ENCODE measurements around the gene STAC3. TPM values are rescaled to one million over a fixed set of nuclear protein-coding genes. Genes with fewer than 3 reads are reported as not detected.

The STAC3 gene
- total RNA-seq, 2 experiments from 2014 or later, result 2.0 to 3.0 TPM

DNA sequence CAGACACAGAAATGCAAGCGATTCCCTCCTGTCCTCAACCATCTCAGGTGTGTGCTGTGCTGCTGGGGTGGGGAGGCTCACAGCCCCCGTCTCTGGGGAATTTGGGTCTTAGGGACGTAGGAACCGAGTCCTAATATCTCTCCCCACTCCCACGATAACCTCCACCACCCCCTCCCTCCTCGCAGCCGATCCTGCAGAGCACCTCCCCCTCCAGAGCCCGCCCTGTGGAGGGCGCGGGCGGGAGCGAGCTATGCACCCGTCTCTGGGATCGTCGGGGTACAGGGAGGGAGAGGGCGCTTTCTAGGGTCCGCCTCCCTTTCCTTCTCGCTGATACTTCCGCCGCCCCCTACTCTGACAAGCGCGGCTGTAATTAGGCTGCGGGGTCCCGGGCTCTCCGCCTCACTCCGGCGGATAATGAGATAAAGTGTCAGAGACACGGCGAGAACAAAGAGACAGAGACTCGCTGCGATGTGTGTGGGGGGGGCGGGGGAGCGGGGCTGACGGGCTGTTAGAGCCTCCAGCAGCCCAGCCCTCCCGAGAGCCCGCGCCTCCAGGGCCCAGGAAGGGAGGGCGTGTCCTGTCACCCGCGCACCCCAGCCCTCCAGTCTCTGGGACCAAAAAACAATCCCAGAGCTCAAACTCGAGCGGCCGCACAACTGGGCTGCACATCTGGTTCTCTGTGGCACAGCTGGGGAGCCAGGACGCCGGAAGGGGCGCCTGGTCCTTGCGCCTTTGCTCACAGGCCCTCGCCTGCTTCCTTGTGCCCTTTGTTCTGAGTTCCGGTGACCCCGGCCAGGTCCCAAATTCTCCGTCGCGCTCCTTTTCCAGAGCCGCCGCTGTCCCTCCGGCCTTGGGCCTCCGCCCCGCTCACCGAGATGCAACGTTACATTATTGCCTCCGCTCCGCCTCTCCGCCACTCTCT, 12.8 kb downstream of the STAC3 start:
- H3K36me3 ChIP-seq (ENCODE audit: insufficient read depth, low read length), result peaks cover 16% of the 10 kb centered on the region
- peak overlapping the region; percentile 82 for H3K4me3 ChIP-seq (ENCODE audit: low read length)
- no peak overlapping the region for H3K27ac Mint-ChIP-seq
- ChIA-PET CTCF (interaction anchor here (0.6 to 10.7 kb wide), 14 partner anchors 10 to 469 kb away, joined by 3 to 225 read pairs (median 4); partner anchors contain the start of genes LRP1, NXPH4, SHMT2 and STAT6), POLR2A (interaction anchor here (0.6 to 3.6 kb wide), 5 partner anchors 8 to 25 kb away, joined by 3 to 48 read pairs (median 13); partner anchors contain the start of gene SHMT2)
- peaks cover 71% of the 10 kb centered on the region for H3K27me3 Mint-ChIP-seq
- H3K9me3 ChIP-seq (ENCODE audit: control insufficient read depth in 1 of 2, insufficient read depth in 1 of 2, low read length in 2 of 2), result peaks cover 0 to 27% of the 10 kb centered on the region in 2 experiments
- peak overlapping the region; percentile 96 for H3K4me3 Mint-ChIP-seq
- ATAC-seq (ENCODE audit: poor library complexity) (no peak), DNase-seq (peak in 3 of 14 experiments; percentile 55 to 65 (median 62))
- H3K36me3 Mint-ChIP-seq (ENCODE audit: low read depth), result peaks cover 17% of the 10 kb centered on the region
- no peaks in the 10 kb centered on the region for H3K9me3 Mint-ChIP-seq
- H3K27me3 ChIP-seq (ENCODE audit: control insufficient read depth in 1 of 2, insufficient read depth in 2 of 2, low read length in 2 of 2), result peaks cover 58 to 60% of the 10 kb centered on the region in 2 experiments
- H3K4me1 ChIP-seq (ENCODE audit: insufficient read depth, low read length), result peaks cover 87% of the 10 kb centered on the region
- H3K27ac ChIP-seq (ENCODE audit: low read depth in 1 of 2, low read length in 2 of 2), result no peak overlapping the region
- intact Hi-C loops (cut with DNase I, micrococcal nuclease), result loop anchor here in 1 of 2 experiments (2.0 to 5.0 kb wide), 2 partner anchors 13 to 111 kb away; partner anchors contain the start of gene LRP1
- H3K4me1 Mint-ChIP-seq (ENCODE audit: low read depth), result peaks cover 85% of the 10 kb centered on the region
- TF ChIP-seq, protein P1, sequence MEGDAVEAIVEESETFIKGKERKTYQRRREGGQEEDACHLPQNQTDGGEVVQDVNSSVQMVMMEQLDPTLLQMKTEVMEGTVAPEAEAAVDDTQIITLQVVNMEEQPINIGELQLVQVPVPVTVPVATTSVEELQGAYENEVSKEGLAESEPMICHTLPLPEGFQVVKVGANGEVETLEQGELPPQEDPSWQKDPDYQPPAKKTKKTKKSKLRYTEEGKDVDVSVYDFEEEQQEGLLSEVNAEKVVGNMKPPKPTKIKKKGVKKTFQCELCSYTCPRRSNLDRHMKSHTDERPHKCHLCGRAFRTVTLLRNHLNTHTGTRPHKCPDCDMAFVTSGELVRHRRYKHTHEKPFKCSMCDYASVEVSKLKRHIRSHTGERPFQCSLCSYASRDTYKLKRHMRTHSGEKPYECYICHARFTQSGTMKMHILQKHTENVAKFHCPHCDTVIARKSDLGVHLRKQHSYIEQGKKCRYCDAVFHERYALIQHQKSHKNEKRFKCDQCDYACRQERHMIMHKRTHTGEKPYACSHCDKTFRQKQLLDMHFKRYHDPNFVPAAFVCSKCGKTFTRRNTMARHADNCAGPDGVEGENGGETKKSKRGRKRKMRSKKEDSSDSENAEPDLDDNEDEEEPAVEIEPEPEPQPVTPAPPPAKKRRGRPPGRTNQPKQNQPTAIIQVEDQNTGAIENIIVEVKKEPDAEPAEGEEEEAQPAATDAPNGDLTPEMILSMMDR (IDR thresholded peaks at IDR 0.05), result no peak

DNA sequence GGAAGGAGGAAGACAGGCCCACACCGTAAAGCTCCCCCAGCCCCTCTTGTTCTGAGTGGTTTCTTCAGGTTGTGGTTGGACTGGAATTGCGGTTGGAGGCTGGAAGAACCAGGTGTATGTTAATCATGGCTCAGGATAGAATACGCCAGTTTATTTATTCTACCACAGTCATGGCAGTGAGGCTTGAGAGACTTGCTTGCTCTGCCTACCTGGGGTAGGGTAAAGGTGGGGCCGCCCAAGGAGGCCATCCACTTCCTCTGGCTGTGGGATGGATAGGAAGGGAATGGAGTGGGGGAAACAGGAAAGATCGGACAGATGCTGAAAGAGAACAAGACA, 13.4 kb downstream of the STAC3 start:
- TF ChIP-seq, protein P1 (IDR thresholded peaks at IDR 0.05), result no peak
- H3K36me3 ChIP-seq (ENCODE audit: insufficient read depth, low read length), result peaks cover 22% of the 10 kb centered on the region
- H3K9me3 Mint-ChIP-seq, result no peaks in the 10 kb centered on the region
- DNase-seq (no peak), ATAC-seq (ENCODE audit: poor library complexity) (no peak)
- peaks cover 22% of the 10 kb centered on the region for H3K36me3 Mint-ChIP-seq (ENCODE audit: low read depth)
- no peak overlapping the region for H3K27ac ChIP-seq (ENCODE audit: low read depth in 1 of 2, low read length in 2 of 2)
- peaks cover 51 to 53% of the 10 kb centered on the region in 2 experiments for H3K27me3 ChIP-seq (ENCODE audit: control insufficient read depth in 1 of 2, insufficient read depth in 2 of 2, low read length in 2 of 2)
- ChIA-PET POLR2A (interaction anchor here (0.6 to 3.6 kb wide), 3 partner anchors 8 to 24 kb away, joined by 3 to 48 read pairs (median 5); partner anchors contain the start of gene SHMT2), CTCF (interaction anchor here (6.0 to 10.7 kb wide), 2 partner anchors 10 to 21 kb away, joined by 127 to 225 read pairs; partner anchors contain the start of genes NXPH4 and SHMT2)
- peaks cover 81% of the 10 kb centered on the region for H3K4me1 Mint-ChIP-seq (ENCODE audit: low read depth)
- peaks cover 0 to 27% of the 10 kb centered on the region in 2 experiments for H3K9me3 ChIP-seq (ENCODE audit: control insufficient read depth in 1 of 2, insufficient read depth in 1 of 2, low read length in 2 of 2)
- intact Hi-C loops (cut with DNase I, micrococcal nuclease), result loop anchor here in 1 of 2 experiments (5.0 kb wide), 1 partner anchor 110 kb away; the partner anchor contains the start of gene LRP1
- H3K4me3 ChIP-seq (ENCODE audit: low read length), result no peak overlapping the region
- H3K4me3 Mint-ChIP-seq, result peak overlapping the region; percentile 89
- peaks cover 82% of the 10 kb centered on the region for H3K4me1 ChIP-seq (ENCODE audit: insufficient read depth, low read length)
- H3K27ac Mint-ChIP-seq, result no peak overlapping the region
- H3K27me3 Mint-ChIP-seq, result peaks cover 65% of the 10 kb centered on the region

DNA sequence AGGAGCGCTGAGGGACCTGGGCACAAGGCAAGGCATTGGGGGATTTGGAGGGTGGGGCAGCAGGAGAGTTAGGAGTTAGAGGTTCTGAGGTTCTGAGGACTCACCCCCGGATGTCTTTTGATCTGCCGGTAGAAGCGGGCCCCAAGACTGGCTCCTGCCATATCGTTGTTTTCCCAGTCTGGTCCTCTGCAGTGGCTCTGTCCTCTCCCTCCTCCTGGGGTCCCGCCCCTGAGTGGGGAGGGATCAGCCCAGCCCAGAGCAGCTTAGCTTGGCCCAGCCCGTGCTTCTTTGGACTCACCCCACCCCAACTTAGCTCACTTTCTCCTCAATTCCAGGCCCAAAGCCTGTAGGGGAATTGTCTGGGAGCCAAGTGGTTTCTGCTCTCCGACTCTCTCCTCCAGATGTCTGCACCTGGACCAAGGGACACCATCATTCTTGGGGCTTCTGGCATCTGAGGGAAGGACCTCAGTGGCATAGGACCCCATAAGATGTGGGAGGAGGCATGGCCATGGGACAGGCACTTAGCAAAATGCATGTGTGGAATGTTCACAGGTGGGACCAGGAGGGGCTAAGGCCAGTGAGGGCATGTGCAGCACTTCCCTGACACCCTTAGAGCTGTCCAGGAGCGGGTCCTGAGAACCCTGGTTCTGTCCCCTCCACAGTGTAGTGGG, 13.9 kb downstream of the STAC3 start:
- peak in 1 of 14 experiments; percentile 43 for DNase-seq
- Mint-ChIP-seq H3K9me3 (no peaks in the 10 kb centered on the region), H3K4me3 (peak overlapping the region; percentile 89), H3K27me3 (peaks cover 60% of the 10 kb centered on the region), H3K27ac (no peak overlapping the region), H3K36me3 (ENCODE audit: low read depth) (peaks cover 26% of the 10 kb centered on the region), H3K4me1 (ENCODE audit: low read depth) (peaks cover 76% of the 10 kb centered on the region)
- Histone ChIP-seq H3K27me3 (ENCODE audit: control insufficient read depth in 1 of 2, insufficient read depth in 2 of 2, low read length in 2 of 2) (peaks cover 46 to 48% of the 10 kb centered on the region in 2 experiments), H3K4me3 (ENCODE audit: low read length) (no peak overlapping the region), H3K36me3 (ENCODE audit: insufficient read depth, low read length) (peaks cover 27% of the 10 kb centered on the region), H3K9me3 (ENCODE audit: control insufficient read depth in 1 of 2, insufficient read depth in 1 of 2, low read length in 2 of 2) (peaks cover 0 to 27% of the 10 kb centered on the region in 2 experiments), H3K27ac (ENCODE audit: low read depth in 1 of 2, low read length in 2 of 2) (no peak overlapping the region), H3K4me1 (ENCODE audit: insufficient read depth, low read length) (peaks cover 77% of the 10 kb centered on the region)
- ChIA-PET CTCF (interaction anchor here (6.0 to 10.7 kb wide), 2 partner anchors 9 to 21 kb away, joined by 127 to 225 read pairs; partner anchors contain the start of genes NXPH4 and SHMT2), POLR2A (interaction anchor here (0.6 to 1.2 kb wide), 2 partner anchors 11 to 23 kb away, joined by 3 to 5 read pairs; no protein-coding TSS in a partner anchor)
- intact Hi-C loops (cut with DNase I, micrococcal nuclease), result loop anchor here in 1 of 2 experiments (5.0 kb wide), 1 partner anchor 110 kb away; the partner anchor contains the start of gene LRP1
- no peak for ATAC-seq (ENCODE audit: poor library complexity)
- TF ChIP-seq, protein P1 (IDR thresholded peaks at IDR 0.05), result no peak

Measured in CD4-positive, alpha-beta T cell (primary cell).